ENCODE results near the gene EPC2.

The EPC2 gene

DNA sequence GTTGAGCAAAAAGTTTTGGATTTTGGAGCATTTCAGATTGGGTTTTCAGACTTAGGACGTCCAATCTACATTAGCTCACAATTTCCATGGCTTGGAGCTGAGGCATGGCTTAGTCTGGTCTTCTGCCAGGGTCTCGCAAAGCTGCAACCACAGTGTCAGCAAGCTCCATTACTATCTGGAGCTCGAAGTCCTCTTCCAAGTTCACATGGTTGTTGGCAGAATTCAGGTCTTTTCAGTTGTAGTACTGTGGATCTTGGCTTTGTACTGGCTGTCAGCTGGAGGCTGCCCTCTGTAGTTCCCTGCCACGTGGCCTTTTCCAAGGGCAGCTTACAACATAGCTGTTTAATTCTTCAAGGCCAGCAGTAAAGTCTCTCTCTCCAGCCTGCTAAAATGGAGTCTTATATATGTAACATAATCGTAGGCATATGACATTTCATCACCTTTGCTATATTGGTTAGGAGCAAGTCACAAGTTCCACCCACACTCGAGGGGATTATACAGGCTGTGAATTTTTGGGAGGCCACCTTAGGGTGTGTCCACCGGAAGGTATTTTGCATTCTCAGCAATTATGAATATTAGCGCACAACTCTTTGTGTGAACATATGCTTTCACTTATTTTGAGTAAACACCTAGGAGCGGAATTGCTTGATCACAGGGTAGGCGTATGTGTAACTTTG lies 41.5 kb upstream of the EPC2 start:
- H3K4me1 ChIP-seq (ENCODE audit: low read length) = no peaks in the 10 kb centered on the region

DNA sequence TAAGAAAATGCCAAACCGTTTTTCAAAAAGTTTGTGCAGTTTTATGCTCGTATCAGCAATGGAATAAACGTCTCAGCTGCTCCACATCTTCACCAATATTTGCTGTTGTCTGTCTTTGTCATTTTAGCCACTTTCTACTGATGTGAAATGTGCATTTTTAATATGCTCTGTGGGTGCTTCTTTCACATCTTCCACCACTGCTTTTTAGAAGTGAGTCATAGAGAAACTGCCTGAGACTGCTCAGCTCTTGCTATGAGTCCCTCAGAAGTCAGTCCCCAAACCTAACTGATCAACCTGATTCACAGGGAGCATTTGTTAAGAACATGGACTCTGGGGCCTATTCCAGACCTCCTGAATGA lies 41.0 kb upstream of the EPC2 start:
- Histone ChIP-seq H3F3A (ENCODE audit: insufficient read depth, low read length) (no peaks in the 10 kb centered on the region), H3K4me2 (ENCODE audit: low read depth, low read length) (no peak overlapping the region), H3K4me3 (ENCODE audit: low read length) (no peak overlapping the region), H4K20me1 (ENCODE audit: insufficient read depth, low read length) (no peaks in the 10 kb centered on the region), H2AFZ (ENCODE audit: low read length) (no peak overlapping the region), H3K9me2 (replicated peaks; ENCODE audit: insufficient read depth, low read length) (no peaks in the 10 kb centered on the region), H3K27ac (ENCODE audit: low read length) (no peak overlapping the region), H3K36me3 (replicated peaks; ENCODE audit: insufficient read depth, low read length) (no peaks in the 10 kb centered on the region), H3K9ac (ENCODE audit: low read length) (no peak overlapping the region), H3K27me3 (replicated peaks; ENCODE audit: insufficient read depth, low read length) (no peaks in the 10 kb centered on the region), H3K79me2 (ENCODE audit: low read length) (no peaks in the 10 kb centered on the region), H3K9me3 (replicated peaks; ENCODE audit: insufficient read depth, low read length) (no peaks in the 10 kb centered on the region), H3K4me1 (ENCODE audit: low read length) (no peaks in the 10 kb centered on the region)
- no peak for DNase-seq
- TF ChIP-seq EZH2phosphoT487 (IDR thresholded peaks at IDR 0.05; ENCODE audit: low read length) = no peak
- no peak for TF ChIP-seq EZH2 (optimal IDR thresholded peaks at IDR 0.05; ENCODE audit: low read depth, low read length)
- TF ChIP-seq, protein P1, sequence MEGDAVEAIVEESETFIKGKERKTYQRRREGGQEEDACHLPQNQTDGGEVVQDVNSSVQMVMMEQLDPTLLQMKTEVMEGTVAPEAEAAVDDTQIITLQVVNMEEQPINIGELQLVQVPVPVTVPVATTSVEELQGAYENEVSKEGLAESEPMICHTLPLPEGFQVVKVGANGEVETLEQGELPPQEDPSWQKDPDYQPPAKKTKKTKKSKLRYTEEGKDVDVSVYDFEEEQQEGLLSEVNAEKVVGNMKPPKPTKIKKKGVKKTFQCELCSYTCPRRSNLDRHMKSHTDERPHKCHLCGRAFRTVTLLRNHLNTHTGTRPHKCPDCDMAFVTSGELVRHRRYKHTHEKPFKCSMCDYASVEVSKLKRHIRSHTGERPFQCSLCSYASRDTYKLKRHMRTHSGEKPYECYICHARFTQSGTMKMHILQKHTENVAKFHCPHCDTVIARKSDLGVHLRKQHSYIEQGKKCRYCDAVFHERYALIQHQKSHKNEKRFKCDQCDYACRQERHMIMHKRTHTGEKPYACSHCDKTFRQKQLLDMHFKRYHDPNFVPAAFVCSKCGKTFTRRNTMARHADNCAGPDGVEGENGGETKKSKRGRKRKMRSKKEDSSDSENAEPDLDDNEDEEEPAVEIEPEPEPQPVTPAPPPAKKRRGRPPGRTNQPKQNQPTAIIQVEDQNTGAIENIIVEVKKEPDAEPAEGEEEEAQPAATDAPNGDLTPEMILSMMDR (IDR thresholded peaks at IDR 0.05; ENCODE audit: low read length) = no peak

More for the DNA sequence above, 41.5 kb upstream of the EPC2 start:
- no peaks in the 10 kb centered on the region for H4K20me1 ChIP-seq (ENCODE audit: insufficient read depth, low read length)
- no peaks in the 10 kb centered on the region for H3F3A ChIP-seq (ENCODE audit: insufficient read depth, low read length)
- DNase-seq = no peak
- TF ChIP-seq EZH2 (optimal IDR thresholded peaks at IDR 0.05; ENCODE audit: low read depth, low read length) (no peak), EZH2phosphoT487 (IDR thresholded peaks at IDR 0.05; ENCODE audit: low read length) (no peak)
- TF ChIP-seq, protein P1 (IDR thresholded peaks at IDR 0.05; ENCODE audit: low read length) = no peak
- H3K4me2 ChIP-seq (ENCODE audit: low read depth, low read length) = no peak overlapping the region
- H3K9ac ChIP-seq (ENCODE audit: low read length) = no peak overlapping the region
- H3K79me2 ChIP-seq (ENCODE audit: low read length) = no peaks in the 10 kb centered on the region
- no peak overlapping the region for H3K4me3 ChIP-seq (ENCODE audit: low read length)
- no peaks in the 10 kb centered on the region for H3K36me3 ChIP-seq (replicated peaks; ENCODE audit: insufficient read depth, low read length)
- H3K27me3 ChIP-seq (replicated peaks; ENCODE audit: insufficient read depth, low read length) = no peaks in the 10 kb centered on the region
- no peaks in the 10 kb centered on the region for H3K9me2 ChIP-seq (replicated peaks; ENCODE audit: insufficient read depth, low read length)
- H3K9me3 ChIP-seq (replicated peaks; ENCODE audit: insufficient read depth, low read length) = no peaks in the 10 kb centered on the region
- no peak overlapping the region for H2AFZ ChIP-seq (ENCODE audit: low read length)
- no peak overlapping the region for H3K27ac ChIP-seq (ENCODE audit: low read length)

DNA sequence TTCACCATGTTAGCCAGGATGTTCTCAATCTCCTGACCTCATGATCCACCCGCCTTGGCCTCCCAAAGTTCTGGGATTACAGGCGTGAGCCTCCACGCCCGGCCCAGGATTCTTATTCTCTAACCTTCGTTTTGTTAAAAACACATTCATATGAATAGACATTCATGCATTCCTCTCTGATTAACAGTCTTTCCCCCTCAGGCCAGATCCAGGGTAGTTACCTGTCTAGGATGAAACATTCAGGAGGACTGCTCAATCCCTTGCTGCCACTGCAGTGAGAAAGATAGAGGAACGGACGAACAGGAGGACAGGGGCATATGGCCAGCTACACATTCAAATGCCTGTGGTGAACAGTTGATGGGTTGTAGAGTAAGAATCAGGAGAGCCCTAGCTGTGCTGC lies 39.6 kb upstream of the EPC2 start:
- Histone ChIP-seq H3K27ac (ENCODE audit: low read length) (no peak overlapping the region), H3K4me3 (ENCODE audit: low read length) (no peak overlapping the region), H3K4me2 (ENCODE audit: low read depth, low read length) (no peak overlapping the region), H3F3A (ENCODE audit: insufficient read depth, low read length) (no peaks in the 10 kb centered on the region), H4K20me1 (ENCODE audit: insufficient read depth, low read length) (no peaks in the 10 kb centered on the region), H3K9me2 (replicated peaks; ENCODE audit: insufficient read depth, low read length) (no peaks in the 10 kb centered on the region), H3K36me3 (replicated peaks; ENCODE audit: insufficient read depth, low read length) (no peaks in the 10 kb centered on the region), H3K9ac (ENCODE audit: low read length) (no peak overlapping the region), H3K9me3 (replicated peaks; ENCODE audit: insufficient read depth, low read length) (no peaks in the 10 kb centered on the region), H2AFZ (ENCODE audit: low read length) (no peak overlapping the region), H3K4me1 (ENCODE audit: low read length) (no peaks in the 10 kb centered on the region), H3K27me3 (replicated peaks; ENCODE audit: insufficient read depth, low read length) (no peaks in the 10 kb centered on the region), H3K79me2 (ENCODE audit: low read length) (no peaks in the 10 kb centered on the region)
- TF ChIP-seq EZH2 (optimal IDR thresholded peaks at IDR 0.05; ENCODE audit: low read depth, low read length) (no peak), EZH2phosphoT487 (IDR thresholded peaks at IDR 0.05; ENCODE audit: low read length) (no peak)
- TF ChIP-seq, protein P1 (IDR thresholded peaks at IDR 0.05; ENCODE audit: low read length) = no peak
- no peak for DNase-seq

Data from MM.1S (cell line).